ENCODE data around the gene DPEP1. TPM values are rescaled to one million over a fixed set of nuclear protein-coding genes. Genes with fewer than 3 reads are reported as not detected.

The DPEP1 gene
- total RNA-seq, 1 experiment from 2014 or later, result 13.6 TPM

GRCh38 chr16:89565506-89566372, 47.7 kb upstream of the DPEP1 start (continued):
- TF ChIP-seq IRF2 (CRISPR knock-in tag; IDR thresholded peaks at IDR 0.05; ENCODE audit: borderline replicate concordance, low read depth) (no peak), ZMAT4 (CRISPR knock-in tag; IDR thresholded peaks at IDR 0.05) (peak; percentile 60), HMGA2 (CRISPR knock-in tag; IDR thresholded peaks at IDR 0.05) (no peak), ZNF219 (CRISPR knock-in tag; IDR thresholded peaks at IDR 0.05; ENCODE audit: borderline replicate concordance) (0 out of 2 replicates have a peak, but pooled peaks have one; percentile 61), AR (CRISPR knock-in tag; IDR thresholded peaks at IDR 0.05) (peak; percentile 95), SMAD3 (CRISPR knock-in tag; IDR thresholded peaks at IDR 0.05; ENCODE audit: borderline replicate concordance) (0 out of 2 replicates have a peak, but pooled peaks have one; percentile 7), TEAD4 (CRISPR knock-in tag; IDR thresholded peaks at IDR 0.05) (0 out of 2 replicates have a peak, but pooled peaks have one; percentile 59), ZNF532 (CRISPR knock-in tag; IDR thresholded peaks at IDR 0.05; ENCODE audit: borderline replicate concordance) (peak; percentile 78; the same call in 1 of the 2 replicates), NR3C1 (CRISPR knock-in tag; conservative IDR thresholded peaks at IDR 0.05; ENCODE audit: low read depth) (no peak), ETV6 (CRISPR knock-in tag; IDR thresholded peaks at IDR 0.05) (peak; percentile 57), SMAD4 (CRISPR knock-in tag; IDR thresholded peaks at IDR 0.05) (peak; percentile 67), FOXP1 (CRISPR knock-in tag; IDR thresholded peaks at IDR 0.05; ENCODE audit: borderline replicate concordance) (no peak; the same call in 1 of the 2 replicates), TP53 (CRISPR knock-in tag; IDR thresholded peaks at IDR 0.05) (peak; percentile 87; the same call in 1 of the 2 replicates), HMGXB4 (CRISPR knock-in tag; IDR thresholded peaks at IDR 0.05) (peak; percentile 88), MLX (CRISPR knock-in tag; IDR thresholded peaks at IDR 0.05) (peak; percentile 90; the same call in 1 of the 2 replicates)

All from WTC11 (cell line).